Measurements from ENCODE around the gene NUP107. TPM values are rescaled to one million over a fixed set of nuclear protein-coding genes. Genes with fewer than 3 reads are reported as not detected.

NUP107 gene
- total and polyA plus RNA-seq, 11 donors = 10.4 to 27.0 (median 20.5) TPM

- TF ChIP-seq POLR2A (IDR thresholded peaks at IDR 0.05) (no peak), CTCF (IDR thresholded peaks at IDR 0.05) (no peak)
- no peaks in the 10 kb centered on the region for H3K4me1 ChIP-seq
- no peak overlapping the region for H3K4me3 ChIP-seq
- no peak overlapping the region for H3K27ac ChIP-seq
- peaks cover 0 to 63% (median 29%) of the 10 kb centered on the region in 9 donors for H3K36me3 ChIP-seq
- no peaks in the 10 kb centered on the region for H3K9me3 ChIP-seq
- 89 to 97% (median 96%) methylated on average over 7 of the region's 7 CpGs for WGBS, 4 donors
- H3K27me3 ChIP-seq = no peaks in the 10 kb centered on the region
- no peak for ATAC-seq
- intact Hi-C loops (cut with DNase I) = no loop called here
- no peak for DNase-seq
These were observed 80.4 kb downstream of the NUP107 start for GRCh38 chr12:68767191-68767590.

DNA sequence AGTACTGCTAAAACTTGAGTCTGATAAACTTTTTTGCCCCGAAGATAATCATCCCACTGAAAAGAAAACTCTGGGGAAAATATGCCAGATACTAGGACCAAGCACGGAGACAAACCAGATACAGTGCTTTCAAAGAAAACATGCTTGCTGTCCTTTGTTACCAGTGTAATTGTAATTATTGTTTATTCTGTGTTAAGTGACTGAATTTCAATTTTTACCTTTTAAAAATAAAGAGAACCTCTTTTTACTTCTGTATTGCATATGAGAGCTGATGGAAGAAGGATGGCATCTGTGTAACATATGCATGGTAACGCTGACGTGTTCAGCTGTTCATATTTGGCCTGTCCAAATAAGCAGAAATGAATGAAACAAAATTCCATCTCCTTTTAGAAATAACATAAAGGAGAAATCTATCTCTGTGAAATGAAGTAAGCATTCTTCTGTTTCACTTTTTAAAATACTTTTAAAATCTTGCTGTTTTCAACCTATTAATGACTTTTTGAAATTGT, 81.7 kb downstream of the NUP107 start:
- TF ChIP-seq CTCF (IDR thresholded peaks at IDR 0.05) (no peak), POLR2A (IDR thresholded peaks at IDR 0.05) (no peak)
- DNase-seq (no peak), ATAC-seq (no peak)
- no peak overlapping the region for H3K4me3 ChIP-seq
- no peaks in the 10 kb centered on the region for H3K9me3 ChIP-seq
- no peaks in the 10 kb centered on the region for H3K4me1 ChIP-seq
- intact Hi-C loops (cut with DNase I) = no loop called here
- no peak overlapping the region for H3K27ac ChIP-seq
- WGBS, 4 donors = 86 to 89% (median 87%) methylated on average over 4 of the region's 4 CpGs
- peaks cover 0 to 52% (median 23%) of the 10 kb centered on the region in 9 donors for H3K36me3 ChIP-seq
- no peaks in the 10 kb centered on the region for H3K27me3 ChIP-seq

DNA sequence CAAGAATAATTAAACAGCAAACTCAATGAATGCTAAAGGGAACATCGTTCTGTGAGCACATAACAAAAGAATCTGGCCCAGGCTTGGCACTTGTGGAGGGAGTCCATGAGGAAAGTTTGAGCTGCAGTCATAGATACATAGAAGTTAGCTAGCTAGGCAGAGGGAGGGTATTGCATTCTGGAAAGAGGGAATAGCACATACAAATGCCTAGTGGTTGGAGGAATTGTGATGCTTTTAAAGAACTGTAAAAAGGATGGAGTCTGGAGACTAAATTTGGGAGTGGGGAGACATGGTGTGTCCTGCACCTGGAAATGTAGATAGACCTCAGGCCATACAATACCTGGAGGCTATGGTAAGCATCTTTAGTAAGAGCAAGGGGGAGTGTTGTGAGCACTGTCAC, 83.2 kb downstream of the NUP107 start:
- DNase-seq (no peak), ATAC-seq (no peak)
- TF ChIP-seq CTCF (IDR thresholded peaks at IDR 0.05) = no peak
- no peak for TF ChIP-seq POLR2A (IDR thresholded peaks at IDR 0.05)
- Histone ChIP-seq H3K4me3 (no peak overlapping the region), H3K4me1 (no peaks in the 10 kb centered on the region), H3K36me3 (peaks cover 0 to 37% (median 13%) of the 10 kb centered on the region in 9 donors), H3K9me3 (no peaks in the 10 kb centered on the region), H3K27me3 (no peaks in the 10 kb centered on the region), H3K27ac (no peak overlapping the region)
- intact Hi-C loops (cut with DNase I) = no loop called here
- WGBS, 4 donors = 86 to 99% (median 90%) methylated on average over 1 of the region's 1 CpG

- peaks cover 0 to 23% (median 7%) of the 10 kb centered on the region in 9 donors for H3K36me3 ChIP-seq
- DNase-seq = no peak
- H3K9me3 ChIP-seq = no peaks in the 10 kb centered on the region
- no peak overlapping the region for H3K27ac ChIP-seq
- 94 to 96% (median 94%) methylated on average over 5 of the region's 5 CpGs for WGBS, 4 donors
- no peak for ATAC-seq
- H3K4me1 ChIP-seq = no peaks in the 10 kb centered on the region
- intact Hi-C loops (cut with DNase I) = no loop called here
- H3K4me3 ChIP-seq = no peak overlapping the region
- no peaks in the 10 kb centered on the region for H3K27me3 ChIP-seq
- TF ChIP-seq CTCF (IDR thresholded peaks at IDR 0.05) = no peak
- TF ChIP-seq POLR2A (IDR thresholded peaks at IDR 0.05) = no peak
These were observed 84.6 kb downstream of the NUP107 start for GRCh38 chr12:68771223-68771925.
